Neutrophil (primary cell): ENCODE measurements around the gene MUC13.

Experiments
- H3K27ac ChIP-seq: fragments of 200-600 bp; sonication (generic); 2 replicates; pipeline ENCODE4 v1.5.1; 2016; ENCODE audit warnings: mild to moderate bottlenecking, moderate library complexity
- H3K27me3 ChIP-seq: fragments of 200-600 bp; sonication (generic); 2 replicates; pipeline ENCODE4 v1.6.0; 2016; ENCODE audit warnings: mild to moderate bottlenecking
- H3K36me3 ChIP-seq: fragments of 200-600 bp; sonication (generic); 2 replicates; pipeline ENCODE4 v1.5.1; 2017
- H3K4me1 ChIP-seq, 2 experiments: fragments of 200-600 bp in 1 of 2; sonication (generic) in 1 of 2; 1 replicate in 1 of 2; 2 replicates in 1 of 2; pipeline versions ENCODE4 v1.5.1 to v1.6.1; 2013 to 2016; ENCODE audit warnings: low read depth in 1 of 2, low read length in 1 of 2, mild to moderate bottlenecking in 1 of 2, moderate library complexity in 1 of 2; ENCODE audit not compliant: control insufficient read depth in 1 of 2, insufficient read depth in 1 of 2
- H3K4me3 ChIP-seq, 2 experiments: fragments of 200-600 bp in 1 of 2; sonication (generic) in 1 of 2; 1 replicate in 1 of 2; 2 replicates in 1 of 2; pipeline ENCODE4 v1.5.1; 2013 to 2016; ENCODE audit warnings: low read depth in 1 of 2, low read length in 1 of 2, mild to moderate bottlenecking in 1 of 2, moderate library complexity in 1 of 2
- H3K9me3 ChIP-seq: fragments of 200-600 bp; sonication (generic); 2 replicates; pipeline ENCODE4 v1.5.1; 2016
- TF ChIP-seq, protein P1 (sequence below): fragments of 200-600 bp; sonication (generic); IDR thresholded peaks from 2 replicates; pipeline ENCODE4 v1.5.1; 2016; ENCODE audit warnings: antibody characterized with exemption

Gene MUC13

DNA sequence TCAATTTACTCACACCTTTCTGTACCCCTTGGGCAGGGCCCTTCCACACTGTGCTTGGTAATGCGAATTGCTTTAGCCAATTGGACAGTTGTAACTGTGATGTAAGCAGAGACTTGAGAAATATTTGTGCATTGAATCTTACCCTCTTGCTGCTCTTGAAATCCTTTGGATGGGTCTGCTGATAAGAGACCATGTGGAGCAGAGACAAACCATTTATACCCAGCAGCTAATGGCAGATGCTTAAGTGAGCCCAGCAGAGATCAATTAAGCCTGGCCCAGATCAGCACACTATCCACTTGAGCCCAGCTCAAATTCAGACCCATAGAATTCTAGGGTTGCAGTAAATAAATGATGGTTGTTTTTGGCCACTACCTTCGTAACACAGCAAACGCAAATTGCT is 19.3 kb downstream of the MUC13 start:
- H3K4me1 ChIP-seq: no peaks in the 10 kb centered on the region
- no peaks in the 10 kb centered on the region for H3K27me3 ChIP-seq
- no peaks in the 10 kb centered on the region for H3K36me3 ChIP-seq
- no peak overlapping the region for H3K4me3 ChIP-seq
- TF ChIP-seq, protein P1, sequence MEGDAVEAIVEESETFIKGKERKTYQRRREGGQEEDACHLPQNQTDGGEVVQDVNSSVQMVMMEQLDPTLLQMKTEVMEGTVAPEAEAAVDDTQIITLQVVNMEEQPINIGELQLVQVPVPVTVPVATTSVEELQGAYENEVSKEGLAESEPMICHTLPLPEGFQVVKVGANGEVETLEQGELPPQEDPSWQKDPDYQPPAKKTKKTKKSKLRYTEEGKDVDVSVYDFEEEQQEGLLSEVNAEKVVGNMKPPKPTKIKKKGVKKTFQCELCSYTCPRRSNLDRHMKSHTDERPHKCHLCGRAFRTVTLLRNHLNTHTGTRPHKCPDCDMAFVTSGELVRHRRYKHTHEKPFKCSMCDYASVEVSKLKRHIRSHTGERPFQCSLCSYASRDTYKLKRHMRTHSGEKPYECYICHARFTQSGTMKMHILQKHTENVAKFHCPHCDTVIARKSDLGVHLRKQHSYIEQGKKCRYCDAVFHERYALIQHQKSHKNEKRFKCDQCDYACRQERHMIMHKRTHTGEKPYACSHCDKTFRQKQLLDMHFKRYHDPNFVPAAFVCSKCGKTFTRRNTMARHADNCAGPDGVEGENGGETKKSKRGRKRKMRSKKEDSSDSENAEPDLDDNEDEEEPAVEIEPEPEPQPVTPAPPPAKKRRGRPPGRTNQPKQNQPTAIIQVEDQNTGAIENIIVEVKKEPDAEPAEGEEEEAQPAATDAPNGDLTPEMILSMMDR: no peak
- H3K9me3 ChIP-seq: no peaks in the 10 kb centered on the region
- H3K27ac ChIP-seq: no peak overlapping the region

DNA sequence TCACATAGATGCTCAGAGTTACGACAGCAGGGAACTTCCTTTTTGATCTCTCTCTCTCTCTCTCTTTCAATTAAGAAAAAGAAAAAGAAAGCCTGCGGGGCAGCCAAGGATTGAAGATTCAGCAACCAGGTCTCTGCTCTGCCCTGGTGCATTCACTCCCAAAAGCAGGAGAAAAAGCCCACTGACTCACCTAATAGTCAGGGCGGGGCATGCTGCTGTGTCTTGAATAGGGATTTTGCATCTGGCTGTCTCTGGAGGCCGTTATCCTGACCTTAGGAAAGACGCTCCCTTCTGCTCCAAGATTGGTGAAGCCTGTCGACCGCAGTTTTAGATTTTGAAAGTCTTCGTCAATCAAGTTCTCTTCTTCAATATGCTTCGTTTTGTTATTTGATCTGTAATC is 26.6 kb downstream of the MUC13 start:
- no peaks in the 10 kb centered on the region for H3K36me3 ChIP-seq
- no peaks in the 10 kb centered on the region for H3K27me3 ChIP-seq
- H3K9me3 ChIP-seq: no peaks in the 10 kb centered on the region
- H3K4me3 ChIP-seq: no peak overlapping the region
- no peaks in the 10 kb centered on the region for H3K4me1 ChIP-seq
- H3K27ac ChIP-seq: no peak overlapping the region
- TF ChIP-seq, protein P1: no peak

DNA sequence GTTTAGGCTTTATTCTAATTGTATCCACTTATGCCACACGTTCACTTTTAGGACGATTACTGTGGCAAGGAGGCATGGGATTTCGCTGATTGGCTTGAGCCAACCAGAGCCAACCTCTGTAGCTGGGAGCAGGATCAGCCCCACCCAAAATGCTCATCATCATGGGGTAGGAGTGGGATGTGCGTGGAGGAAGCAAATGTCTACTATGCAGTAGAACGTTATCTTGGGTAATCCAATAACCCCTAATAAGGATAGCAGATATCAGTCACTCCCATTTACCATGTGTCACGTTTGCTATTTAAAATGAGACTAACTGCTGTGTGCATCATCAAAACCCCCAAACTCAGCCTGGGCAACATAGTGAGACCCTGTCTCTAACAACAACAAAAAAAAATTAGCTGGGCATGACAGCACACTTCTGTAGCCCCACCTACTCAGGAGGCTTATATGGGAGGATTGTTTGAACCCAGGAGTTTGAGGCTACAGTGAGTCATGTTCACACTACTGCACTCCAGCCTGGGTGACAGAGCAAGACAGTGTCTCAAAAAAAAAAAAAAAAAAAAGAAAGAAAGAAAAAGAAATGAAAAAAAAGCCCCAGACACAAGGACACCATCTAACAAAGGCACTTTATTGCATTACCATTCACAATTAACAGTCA is 29.6 kb downstream of the MUC13 start:
- no peaks in the 10 kb centered on the region for H3K36me3 ChIP-seq
- H3K4me1 ChIP-seq: no peaks in the 10 kb centered on the region
- H3K27me3 ChIP-seq: no peaks in the 10 kb centered on the region
- H3K27ac ChIP-seq: no peak overlapping the region
- no peaks in the 10 kb centered on the region for H3K9me3 ChIP-seq
- TF ChIP-seq, protein P1: no peak
- H3K4me3 ChIP-seq: no peak overlapping the region

DNA sequence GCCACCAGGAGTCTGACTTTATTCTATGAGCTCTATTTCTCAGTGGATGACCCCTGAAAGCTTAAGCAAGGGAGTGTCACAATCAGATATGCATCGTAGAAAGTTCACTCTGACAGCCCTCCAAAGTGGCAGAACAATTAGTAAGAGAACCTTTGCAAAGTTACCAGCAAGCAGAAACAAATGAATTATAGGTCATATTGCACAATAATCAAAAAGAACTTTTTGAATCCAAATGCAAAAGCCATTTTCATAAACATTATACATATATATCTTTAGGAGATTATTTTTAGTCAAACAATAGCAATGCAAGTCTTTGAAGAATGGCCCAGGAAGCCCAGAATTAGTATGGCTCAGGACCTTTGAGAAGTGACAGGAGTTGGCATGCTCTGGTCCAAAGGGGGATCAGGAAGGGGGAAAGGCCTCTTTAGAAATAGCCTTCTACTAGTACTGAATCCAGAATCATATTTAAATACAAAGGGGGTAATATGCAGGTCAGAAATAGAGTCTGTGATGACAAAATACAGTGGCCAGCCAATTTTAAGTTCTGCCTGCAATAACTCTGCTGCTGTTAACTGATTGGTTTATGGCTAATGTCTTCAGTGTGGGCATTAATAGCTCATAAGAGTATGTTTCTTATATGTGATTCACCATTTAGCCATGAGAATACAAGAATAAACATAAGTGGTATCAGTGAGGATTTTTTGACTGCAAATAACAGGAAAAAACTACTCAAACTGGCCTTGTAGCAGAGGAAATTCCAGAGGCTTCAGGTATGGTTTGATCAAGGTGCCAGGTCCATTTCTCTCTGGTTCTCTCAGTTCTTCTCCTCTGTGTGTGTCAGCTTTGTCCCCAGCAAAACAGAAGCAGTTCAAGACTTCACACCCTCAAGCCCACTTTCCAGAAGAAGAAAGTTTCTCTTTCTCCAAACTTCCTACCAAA is 30.4 kb downstream of the MUC13 start:
- H3K4me3 ChIP-seq: no peak overlapping the region
- no peaks in the 10 kb centered on the region for H3K27me3 ChIP-seq
- H3K4me1 ChIP-seq: no peaks in the 10 kb centered on the region
- H3K27ac ChIP-seq: no peak overlapping the region
- no peaks in the 10 kb centered on the region for H3K36me3 ChIP-seq
- H3K9me3 ChIP-seq: no peaks in the 10 kb centered on the region
- TF ChIP-seq, protein P1: no peak

DNA sequence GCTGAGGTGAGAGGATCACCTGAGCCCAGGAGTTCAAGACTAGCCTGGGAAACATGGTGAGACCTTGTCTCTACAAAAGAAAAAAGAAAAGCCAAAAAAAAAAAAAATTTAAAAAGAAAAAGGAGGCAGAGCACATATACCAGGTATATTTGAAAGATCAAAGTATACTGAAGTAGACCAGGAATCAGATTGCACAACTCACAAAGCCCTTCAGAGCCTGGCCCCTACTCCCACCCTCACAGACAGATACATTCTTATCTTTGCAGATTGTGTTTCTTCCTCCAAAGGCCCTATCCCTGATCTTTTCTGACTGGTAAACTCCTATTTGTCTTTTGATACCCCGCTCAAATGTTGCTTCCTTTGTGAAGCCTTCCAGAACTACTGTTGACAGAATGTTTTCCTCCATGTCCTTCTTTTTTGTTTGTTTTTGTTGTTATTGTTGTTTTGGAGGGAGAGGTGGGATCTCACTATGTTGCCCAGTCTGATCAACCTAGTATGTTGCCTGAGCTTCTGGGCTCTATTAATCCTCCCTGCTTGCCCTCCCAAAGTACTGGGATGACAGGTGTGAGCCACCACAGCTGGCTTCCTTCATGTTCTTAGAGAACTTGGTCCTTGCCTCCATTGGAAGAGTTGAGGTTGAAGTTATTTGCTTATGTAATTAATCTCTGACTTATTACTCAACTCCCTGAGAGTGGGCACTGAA is 37.6 kb downstream of the MUC13 start:
- no peak overlapping the region for H3K4me3 ChIP-seq
- TF ChIP-seq, protein P1: no peak
- H3K4me1 ChIP-seq: no peaks in the 10 kb centered on the region
- no peaks in the 10 kb centered on the region for H3K27me3 ChIP-seq
- H3K27ac ChIP-seq: no peak overlapping the region
- H3K36me3 ChIP-seq: no peaks in the 10 kb centered on the region
- H3K9me3 ChIP-seq: no peaks in the 10 kb centered on the region
